Right ventricle myocardium superior (tissue), 1 donor: ENCODE measurements around the gene DLGAP1. TPM values are rescaled to one million over a fixed set of nuclear protein-coding genes. Genes with fewer than 3 reads are reported as not detected.

ENCODE experiments used
- ATAC-seq: fragments of 200-7000 bp; cut with Tn5 transposase; one replicate; pipeline ENCODE4 v1.9.1; 2020; ENCODE audit warnings: mild to moderate bottlenecking; ENCODE audit not compliant: poor library complexity
- DNase-seq: peaks from one replicate; pipeline ENCODE4 v3.0.0-alpha.2; 2020
- intact Hi-C: fragments of 100-400 bp; cut with DNase I; formaldehyde crosslinking; loops from one replicate; pipeline ENCODE4 v1.11.2; 2022
- total RNA-seq: library from RNA; stranded (reverse); fragmentation: NEBNext Ultra II Directional; extraction: Animal tissue kit (Norgen Biotek cat#: 25700); gene quantifications from one replicate; pipeline ENCODE4 v1.2.1, GENCODE V29; 2021
- donor health status: DM: no; HTN: yes; CAD: no; lungs with severe emphysema.

The DLGAP1 gene
- total RNA-seq, 1 donor from 2014 or later = 0.08 TPM

DNA sequence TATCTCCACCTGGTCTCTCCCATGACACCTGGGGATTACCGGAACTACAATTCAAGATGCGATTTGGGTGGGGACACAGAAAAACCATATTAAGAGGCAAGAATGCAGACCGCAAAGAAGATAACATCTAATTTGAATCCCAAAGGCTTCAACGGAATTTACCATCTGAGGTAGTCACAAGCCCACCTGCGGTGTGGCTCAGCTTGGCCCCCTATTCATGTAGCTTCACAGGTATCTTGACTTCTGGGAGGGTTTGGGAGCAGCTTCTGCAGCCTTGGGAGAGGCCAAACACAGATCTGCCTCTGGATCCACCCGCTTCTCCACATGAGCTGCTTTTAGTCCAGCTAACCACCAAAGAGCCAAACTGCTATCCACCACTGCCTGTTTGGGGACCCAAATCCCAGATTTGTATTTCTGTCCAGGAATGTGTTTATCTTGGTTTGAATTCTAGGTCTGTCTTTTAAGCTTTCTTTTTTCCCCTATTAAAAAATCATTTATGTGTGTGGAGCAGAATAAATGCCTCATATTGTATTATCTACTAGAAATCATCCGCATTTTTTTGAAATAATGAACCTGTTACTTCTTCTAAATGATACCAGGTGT lies 247.6 kb downstream of the DLGAP1 start:
- DNase-seq = no peak
- no peak for ATAC-seq
- intact Hi-C loops = no loop called here

DNA sequence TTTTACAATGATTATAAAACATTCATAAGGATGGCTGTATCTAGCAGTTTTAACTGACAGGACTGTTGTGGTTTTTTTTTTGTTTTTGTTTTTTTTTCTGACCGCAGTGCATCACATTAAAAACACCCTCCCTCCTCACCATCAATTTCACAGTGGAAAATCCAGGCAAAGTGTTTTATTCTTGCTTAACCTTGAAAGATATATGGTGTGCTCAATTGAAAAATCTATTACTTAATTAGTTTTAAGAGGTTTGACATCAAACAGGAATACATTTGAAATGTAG lies 250.7 kb downstream of the DLGAP1 start:
- no peak for ATAC-seq
- DNase-seq = no peak
- intact Hi-C loops = no loop called here

DNA sequence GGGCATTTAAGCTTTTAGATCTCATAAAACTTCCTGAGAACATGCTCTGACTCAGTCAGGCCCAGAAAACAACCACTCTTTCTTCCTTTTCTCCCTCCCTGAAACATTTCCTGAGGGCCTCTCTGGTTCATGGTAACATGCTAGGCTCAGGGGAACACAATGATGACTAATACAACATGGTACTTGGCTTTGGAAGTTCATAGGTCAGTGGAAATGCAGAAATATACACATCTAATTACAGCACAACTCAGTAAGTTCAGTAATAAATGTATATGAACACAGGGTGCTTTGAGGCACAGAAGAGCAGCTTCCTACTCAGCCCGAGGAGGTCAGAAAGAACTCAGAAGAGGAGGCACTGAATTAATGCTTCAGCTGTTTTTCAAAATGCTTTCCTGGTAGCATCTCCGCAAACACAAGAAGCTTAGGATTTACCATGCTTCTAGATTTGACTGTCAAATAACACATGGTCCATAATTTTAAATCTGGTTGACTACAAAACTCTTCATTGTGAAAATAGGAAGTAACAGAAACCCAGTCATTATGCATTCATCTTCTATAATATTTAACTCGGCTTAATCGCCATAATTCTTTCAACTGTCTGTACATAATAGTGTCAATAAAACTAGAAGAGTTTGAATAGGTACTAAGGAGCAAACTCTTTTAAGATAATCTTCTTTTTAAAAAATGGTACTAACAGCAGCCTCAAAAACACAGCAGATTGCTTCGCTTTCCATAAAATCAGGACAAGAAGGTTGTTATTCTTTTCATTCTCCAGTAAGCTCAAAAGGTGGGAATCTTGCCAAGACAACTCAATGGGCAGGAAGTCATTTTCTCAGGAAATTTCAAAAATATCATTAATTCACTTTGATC lies 251.3 kb downstream of the DLGAP1 start:
- intact Hi-C loops = no loop called here
- no peak for DNase-seq
- no peak for ATAC-seq

DNA sequence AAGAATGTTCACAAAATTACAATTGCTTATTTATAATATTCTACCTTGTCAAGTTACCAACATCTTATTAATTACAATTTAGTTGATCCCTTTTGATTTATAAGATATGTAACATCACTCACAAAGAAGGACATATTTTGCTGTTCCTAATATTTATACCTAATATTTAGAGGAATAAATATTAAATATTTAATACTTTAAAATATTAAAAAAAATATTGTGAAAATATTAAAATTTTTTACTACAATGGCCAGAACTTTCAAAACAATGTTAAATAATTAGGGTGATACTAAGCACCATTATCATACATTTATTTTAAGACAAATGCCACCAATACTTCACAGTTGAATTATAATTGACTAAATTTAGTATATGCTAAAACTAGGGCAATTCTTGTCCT lies 254.7 kb downstream of the DLGAP1 start:
- ATAC-seq = no peak
- intact Hi-C loops = no loop called here
- DNase-seq = no peak

DNA sequence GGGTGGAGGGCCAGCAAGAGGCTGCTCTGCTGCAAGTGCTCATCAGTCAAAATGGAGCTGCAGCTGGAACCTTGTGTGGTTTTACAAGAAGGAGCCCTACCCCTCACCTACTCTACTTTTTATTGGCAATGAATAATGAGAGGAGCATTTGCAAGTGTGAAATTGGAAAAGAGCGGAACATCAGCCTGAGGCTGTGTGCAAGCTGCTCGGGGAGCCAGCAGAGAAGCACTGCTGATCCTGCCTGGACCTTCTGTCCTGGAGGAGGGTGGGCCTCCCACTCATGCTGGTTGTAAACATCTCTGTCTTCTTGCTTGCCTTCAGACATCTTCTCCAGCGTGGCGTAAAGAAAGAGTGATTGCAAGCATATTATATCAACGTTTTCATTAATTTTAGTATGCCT lies 256.2 kb downstream of the DLGAP1 start:
- no peak for DNase-seq
- no peak for ATAC-seq
- intact Hi-C loops = no loop called here

DNA sequence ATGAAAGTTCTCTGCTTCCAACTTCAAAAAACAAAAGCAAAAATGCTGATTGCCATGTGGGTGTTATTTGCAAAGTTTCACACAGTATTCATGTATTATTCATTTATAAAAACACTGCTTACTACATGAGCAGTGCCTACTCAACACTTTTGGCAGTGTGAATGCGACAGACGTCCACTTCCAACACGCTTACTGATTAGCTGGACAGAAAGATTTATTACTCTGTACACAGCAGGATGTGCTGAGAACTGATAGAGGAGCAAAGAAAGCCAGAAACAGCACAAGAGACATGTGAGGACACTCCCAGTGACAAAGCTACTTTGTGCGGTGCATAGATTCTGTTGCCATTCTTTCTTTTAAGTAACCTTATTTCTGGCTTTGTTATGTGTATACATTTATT lies 258.8 kb downstream of the DLGAP1 start:
- no peak for ATAC-seq
- intact Hi-C loops = no loop called here

DNA sequence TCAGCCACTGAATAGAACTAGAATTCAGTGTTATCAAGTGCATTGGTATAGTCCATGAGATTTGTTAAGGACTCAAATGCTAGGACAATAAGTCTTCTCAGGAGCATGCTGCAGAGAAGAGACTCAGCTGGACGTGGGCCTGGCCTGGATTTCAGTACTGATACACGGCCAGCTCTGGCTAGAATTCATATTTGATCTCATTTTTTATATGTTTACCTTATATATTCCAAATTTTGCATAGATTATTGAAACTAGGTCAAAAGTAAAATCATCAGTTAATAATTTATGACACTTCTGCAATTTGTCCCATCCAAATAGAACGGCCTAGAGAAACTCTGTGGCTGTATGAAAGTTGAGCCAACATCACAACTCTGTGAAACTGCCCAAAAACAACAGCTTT lies 262.0 kb downstream of the DLGAP1 start:
- DNase-seq (no peak), ATAC-seq (no peak)
- intact Hi-C loops = no loop called here

More for the DNA sequence above, 258.8 kb downstream of the DLGAP1 start:
- no peak for DNase-seq

DNA sequence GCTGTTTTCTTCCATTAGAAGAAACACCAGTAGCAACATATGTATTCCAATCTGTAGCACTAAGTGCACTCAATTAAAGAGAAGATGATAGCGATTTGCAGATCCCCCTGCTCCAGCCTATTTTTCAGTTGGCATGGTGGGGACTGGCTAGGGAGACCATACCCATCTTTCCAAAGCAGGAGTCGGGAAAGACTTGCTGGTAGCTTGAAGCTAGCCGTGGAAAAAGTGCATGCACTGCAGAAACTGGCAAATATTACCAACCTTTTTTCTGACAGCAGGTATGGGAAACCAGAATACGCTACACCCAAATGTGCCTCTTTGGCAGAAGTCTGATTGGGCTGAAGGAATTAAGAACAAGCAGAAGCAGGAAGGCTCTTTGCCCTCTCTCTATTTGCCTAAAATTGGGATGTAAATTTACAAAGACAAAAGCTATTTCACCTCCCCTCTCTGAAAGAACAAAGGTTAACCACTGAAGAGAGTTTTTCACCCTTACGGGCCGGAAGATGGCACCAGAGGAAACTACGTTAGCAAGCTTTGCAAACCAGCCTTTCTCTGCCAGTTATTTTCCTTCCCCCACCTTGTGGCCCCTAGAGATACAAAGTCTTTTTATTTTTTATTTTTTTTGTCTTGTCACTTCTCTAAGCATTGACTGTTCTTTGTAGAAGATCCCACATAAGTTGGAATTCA lies 273.1 kb downstream of the DLGAP1 start:
- ATAC-seq = no peak
- intact Hi-C loops = no loop called here

DNA sequence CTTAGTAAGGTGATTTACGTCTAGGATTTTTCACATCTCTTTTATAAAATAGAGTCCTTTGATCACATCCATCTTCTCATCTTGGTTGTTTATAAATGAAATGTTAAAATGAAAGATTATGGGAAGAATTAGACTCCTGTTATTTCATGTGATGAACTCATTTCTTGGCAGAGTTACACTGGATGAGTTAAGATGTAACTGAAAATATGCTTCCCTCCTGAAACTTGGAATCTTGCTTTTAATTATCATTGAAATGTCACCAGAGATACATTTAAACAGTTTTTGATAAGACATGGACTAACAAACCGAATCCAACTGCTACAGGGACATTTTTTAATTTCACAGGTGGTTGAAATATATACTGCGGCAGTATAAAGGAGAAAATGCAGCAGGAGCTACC lies 274.0 kb downstream of the DLGAP1 start:
- ATAC-seq (no peak), DNase-seq (no peak)
- intact Hi-C loops = no loop called here

More for the DNA sequence above, 273.1 kb downstream of the DLGAP1 start:
- DNase-seq = no peak

DNA sequence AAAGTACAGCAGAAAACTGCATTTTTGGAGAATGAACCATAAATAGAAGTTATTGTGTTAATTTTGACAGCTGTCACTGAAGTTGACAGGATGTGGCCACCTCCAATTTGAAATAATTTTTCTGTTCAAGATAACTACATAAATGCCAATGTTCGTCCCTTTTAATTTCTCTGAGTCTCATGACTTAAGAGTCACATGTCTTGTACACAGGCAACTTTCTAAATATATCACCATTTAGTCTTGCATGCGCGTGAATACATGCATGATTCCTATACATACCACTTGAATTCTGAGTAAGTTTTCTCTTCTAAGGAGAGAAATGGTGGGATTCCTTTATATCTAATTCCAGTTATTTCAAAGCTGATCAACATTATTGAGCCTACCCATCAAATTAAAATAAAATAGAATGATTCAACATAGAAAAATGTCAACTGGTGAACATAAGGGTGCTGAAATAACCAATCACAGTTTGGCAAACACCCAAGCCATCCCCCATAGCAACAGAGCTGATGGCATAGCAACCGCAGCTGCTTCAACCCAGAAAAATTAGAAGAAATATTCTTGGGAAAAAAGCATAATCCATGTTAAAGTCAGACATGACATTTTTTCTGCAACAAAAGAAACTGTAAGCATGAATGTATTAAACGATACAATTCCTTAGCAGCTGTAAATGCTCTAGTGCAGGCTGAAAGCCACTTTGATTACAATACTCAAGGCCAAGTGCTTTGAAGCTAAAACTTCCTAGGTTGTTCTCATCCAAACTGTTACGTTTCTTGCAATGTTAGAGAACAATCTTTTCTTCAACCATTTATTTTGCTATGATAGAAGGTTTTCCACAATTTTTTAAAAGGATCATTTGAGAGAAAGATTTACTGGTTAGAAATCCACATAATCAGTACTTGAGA lies 282.7 kb downstream of the DLGAP1 start:
- DNase-seq (no peak), ATAC-seq (no peak)
- intact Hi-C loops = loop anchor here (5.0 kb wide), 1 partner anchor 50 kb away; no protein-coding TSS in a partner anchor

DNA sequence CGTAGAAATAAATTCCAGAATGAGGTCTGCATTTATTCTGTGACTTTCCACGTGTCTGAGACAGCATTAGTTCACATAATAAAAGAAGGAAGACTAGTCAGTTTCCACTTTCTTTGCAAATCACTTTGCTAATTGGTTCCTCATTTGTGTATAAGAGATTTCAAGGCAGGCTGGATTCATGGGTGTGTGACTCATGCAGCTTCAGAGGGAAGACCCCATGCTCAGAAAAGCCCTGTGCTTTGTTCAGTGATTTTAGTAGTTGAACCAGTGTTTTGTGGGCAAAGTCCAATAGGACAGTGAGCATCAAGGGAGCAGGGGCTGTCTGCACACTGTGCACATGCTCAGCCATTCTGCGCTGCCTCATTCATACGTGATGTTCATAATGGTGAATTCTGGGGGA lies 297.8 kb downstream of the DLGAP1 start:
- no peak for DNase-seq
- no peak for ATAC-seq
- intact Hi-C loops = no loop called here

DNA sequence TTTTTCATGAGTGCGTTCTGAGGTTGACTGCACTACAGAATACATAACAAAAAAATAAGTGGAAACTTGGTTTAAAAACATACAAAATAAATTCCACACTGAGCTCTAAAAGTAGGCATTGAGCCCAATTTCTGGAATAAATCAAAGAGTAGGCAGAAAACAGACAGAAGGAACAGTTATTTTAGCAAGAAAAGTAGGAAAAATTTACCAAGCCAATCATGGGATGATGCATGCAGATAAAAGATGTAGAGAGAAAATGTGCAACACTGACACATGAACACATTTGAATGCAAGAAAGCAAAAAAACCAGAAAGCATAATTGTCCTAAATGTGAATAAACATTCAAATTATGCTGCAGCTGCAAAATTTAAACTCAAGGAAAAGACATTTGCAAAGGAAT lies 308.3 kb downstream of the DLGAP1 start:
- DNase-seq = no peak
- intact Hi-C loops = no loop called here

DNA sequence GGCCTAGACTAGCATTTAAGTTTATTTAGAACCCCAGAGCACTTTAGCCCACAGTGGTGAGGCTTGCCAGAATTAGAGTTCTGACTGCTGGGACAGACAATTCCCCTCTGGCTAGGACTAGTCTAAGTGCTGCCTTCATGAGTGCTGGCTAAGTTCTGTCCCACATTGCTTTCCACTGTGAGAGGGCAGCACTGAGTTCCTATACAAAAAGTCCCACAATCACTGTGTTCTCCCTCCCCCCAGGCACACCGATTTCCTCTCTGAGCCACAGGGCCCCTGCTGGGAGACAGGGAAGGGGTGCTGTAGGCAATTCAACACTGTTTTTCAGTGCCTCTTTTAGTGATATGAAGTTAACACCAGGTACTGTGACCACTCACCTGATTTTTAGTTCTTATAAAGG lies 310.9 kb downstream of the DLGAP1 start:
- intact Hi-C loops = no loop called here
- ATAC-seq (no peak), DNase-seq (no peak)

More for the DNA sequence above, 308.3 kb downstream of the DLGAP1 start:
- ATAC-seq = no peak

DNA sequence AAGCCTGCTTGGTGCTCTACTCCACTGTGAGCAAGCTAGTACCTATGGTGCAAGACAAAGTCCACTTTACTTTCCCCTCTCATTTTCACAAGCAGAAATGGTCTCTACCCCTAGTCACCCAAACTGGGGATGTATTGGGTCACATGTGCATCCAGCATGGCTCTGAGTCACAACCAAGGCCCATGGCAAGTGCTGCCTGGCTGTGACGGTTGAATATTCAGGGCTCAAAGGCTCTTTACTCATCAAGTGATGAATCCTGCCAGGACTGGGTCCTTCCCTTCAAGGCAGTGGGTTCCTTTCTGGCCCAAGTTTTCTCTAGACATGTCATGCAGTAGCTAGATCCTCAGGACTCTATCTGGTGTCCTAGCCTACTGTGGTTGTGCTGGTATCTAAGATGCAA lies 311.5 kb downstream of the DLGAP1 start:
- ATAC-seq (no peak), DNase-seq (no peak)
- intact Hi-C loops = no loop called here

DNA sequence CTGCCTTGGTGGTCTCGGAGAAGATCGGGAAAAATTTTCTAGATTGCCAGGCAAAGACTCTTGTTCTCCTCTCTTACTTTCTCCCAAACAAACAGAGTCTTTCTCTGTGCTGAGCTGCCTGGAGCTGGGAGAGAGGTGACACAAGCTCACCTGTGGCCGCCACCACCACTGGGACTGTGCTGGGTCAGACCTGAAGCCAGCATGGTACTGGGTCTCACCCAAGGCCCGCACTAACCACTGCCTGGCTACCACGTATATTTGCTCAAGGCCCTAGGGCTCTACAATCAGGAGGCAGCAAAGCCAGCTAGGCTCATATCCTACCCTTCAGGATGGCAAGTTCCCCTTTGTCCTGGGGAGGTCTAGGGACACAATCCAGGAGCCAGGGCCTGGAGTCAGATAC lies 312.2 kb downstream of the DLGAP1 start:
- DNase-seq (no peak), ATAC-seq (no peak)
- intact Hi-C loops = no loop called here

DNA sequence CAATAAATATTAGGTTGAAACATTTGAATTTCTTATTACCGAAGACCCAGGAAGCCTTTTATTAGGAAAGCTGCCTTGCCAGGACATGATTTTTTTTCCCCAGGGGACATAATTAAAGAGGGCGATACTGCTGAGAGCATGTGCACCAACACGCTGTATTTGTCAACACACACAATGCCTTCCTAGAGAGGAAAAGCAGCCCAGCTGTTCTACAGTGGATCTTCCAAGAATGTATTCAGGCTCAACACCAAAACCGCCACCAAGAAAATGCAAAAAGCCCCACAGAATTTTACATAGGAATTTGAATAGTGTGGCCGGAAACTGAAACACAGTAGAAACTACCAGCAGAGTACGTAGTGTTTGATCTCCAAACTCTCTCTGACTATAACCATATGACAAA lies 320.4 kb downstream of the DLGAP1 start:
- intact Hi-C loops = no loop called here
- DNase-seq (no peak), ATAC-seq (no peak)

DNA sequence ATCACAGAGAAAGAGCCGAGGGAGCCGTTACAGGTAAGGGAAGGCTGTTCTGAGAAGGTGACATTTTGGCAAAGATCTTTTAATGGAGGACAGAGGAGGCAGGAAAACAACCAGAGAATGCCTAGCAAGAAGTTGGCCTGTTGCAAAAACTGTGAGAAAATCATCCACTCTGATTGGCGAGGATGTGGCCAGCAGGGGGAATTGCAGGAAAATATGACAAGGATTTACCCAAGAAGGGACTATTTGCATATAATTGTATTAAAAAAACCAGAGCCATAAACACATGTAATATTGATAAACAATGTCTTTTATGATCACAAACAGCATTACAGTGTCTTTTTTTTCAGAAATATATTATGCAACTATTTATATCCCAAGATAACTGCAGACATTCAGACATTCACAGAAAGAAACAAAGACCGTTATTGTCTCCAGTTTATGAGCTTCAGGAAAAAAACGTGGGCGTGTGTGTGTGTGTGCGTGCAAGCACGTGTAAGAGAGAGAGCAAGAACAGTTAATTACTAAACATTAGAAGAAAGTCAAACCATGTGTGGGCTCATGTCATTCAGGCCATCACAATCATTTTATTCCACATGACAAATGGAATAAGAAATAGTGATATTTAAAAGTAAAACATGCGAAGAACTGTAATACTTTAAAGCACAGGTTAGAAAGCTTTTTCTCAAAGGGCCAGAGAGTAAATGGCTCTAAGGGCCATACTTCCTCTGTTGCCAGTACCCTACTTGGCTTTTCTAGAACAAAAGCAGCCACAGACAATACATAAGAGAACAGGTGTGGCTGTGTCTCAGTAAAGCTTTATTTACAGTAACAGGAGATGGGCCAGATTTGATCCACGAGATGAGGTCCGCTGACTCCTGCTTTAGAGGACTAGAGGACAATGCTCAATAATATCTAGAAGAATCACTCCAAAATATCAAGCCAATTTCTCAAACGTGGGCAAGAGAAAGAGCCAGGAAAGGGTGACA lies 324.1 kb downstream of the DLGAP1 start:
- intact Hi-C loops = no loop called here
- ATAC-seq (no peak), DNase-seq (no peak)

DNA sequence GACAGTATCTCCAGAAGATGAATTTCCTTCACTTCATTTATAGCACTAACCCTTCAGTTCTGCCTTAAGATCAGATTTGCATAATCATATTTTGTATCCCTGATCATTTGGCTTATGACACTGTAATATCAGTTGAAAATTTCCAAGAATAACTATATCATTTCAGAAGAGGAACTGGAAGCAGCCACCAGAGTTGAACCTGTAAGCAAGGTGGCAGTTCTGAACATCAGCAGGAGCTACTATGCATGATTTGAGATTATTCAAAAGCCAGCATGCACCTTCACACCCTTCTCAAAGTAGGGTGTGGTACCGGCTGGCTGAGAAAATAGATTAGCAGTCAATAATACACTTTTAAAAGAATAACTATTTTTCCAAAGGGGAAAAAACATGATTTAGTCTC lies 328.2 kb downstream of the DLGAP1 start:
- intact Hi-C loops = no loop called here
- ATAC-seq = no peak
- no peak for DNase-seq
